GM12801 (cell line): ENCODE data around the gene CPT1A.

Experiments used
- TF ChIP-seq, protein P1 (sequence below): IDR thresholded peaks from one replicate; pipeline ENCODE4 v1.5.1; 2011; ENCODE audit warnings: control low read depth; ENCODE audit not compliant: insufficient read length; ENCODE audit errors: extremely low read depth

CPT1A gene

DNA sequence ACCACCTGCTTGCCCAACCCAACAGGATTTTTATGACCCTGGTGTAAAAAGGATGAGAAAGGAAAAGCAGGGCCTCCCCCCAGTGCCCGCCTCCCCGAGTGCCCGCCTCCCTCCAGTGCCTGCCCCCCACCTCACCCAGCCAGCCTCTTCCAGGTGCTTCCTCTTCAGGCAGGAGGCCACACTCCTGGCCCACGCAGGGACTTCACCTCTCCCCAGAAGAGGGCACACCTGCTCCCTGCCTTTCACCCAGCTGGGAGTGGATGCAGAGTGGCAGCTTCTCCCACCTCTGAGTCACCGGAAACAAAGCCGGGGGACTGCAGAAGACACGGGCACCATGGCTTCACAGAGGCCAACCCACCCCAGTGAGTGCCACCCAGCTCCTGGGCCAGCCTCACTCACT, 16.1 kb downstream of the CPT1A start:
- TF ChIP-seq, protein P1, sequence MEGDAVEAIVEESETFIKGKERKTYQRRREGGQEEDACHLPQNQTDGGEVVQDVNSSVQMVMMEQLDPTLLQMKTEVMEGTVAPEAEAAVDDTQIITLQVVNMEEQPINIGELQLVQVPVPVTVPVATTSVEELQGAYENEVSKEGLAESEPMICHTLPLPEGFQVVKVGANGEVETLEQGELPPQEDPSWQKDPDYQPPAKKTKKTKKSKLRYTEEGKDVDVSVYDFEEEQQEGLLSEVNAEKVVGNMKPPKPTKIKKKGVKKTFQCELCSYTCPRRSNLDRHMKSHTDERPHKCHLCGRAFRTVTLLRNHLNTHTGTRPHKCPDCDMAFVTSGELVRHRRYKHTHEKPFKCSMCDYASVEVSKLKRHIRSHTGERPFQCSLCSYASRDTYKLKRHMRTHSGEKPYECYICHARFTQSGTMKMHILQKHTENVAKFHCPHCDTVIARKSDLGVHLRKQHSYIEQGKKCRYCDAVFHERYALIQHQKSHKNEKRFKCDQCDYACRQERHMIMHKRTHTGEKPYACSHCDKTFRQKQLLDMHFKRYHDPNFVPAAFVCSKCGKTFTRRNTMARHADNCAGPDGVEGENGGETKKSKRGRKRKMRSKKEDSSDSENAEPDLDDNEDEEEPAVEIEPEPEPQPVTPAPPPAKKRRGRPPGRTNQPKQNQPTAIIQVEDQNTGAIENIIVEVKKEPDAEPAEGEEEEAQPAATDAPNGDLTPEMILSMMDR, result no peak

DNA sequence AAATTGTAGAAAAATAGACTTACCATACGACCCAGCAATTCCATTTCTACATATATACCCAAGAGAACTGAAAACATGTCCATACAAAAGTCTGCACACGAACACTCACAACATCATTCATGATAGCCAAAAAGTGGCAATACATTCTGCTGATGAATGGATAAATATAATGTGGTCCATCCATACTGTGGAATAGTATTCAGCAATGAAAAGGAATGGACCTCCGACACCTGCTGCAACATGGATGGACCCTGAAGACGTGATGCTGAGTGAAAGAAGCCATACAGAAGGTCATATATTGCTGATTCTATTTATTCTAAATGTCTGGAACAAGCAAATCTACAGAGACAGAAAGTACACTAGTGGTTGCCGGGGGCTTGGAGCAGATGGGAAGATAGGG, 19.2 kb downstream of the CPT1A start:
- TF ChIP-seq, protein P1, result no peak

DNA sequence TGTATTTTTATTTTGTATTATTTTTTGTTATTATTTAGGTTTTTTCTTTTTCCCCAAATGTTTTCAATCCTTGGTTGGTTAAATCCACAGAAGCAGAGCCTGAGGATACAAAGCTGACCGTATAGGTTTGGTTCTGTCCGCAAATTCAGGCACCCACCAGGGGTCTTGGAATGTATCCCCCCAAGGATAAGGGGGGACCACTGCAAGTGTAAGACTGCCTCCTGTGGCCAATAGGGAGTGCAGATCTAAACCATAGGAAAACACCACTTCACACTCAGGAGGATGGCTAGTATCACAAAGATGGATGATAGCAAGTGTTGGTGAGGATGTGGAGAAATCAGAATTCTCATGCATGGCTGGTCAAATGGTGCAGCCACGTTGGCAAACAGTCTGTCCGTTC, 20.0 kb downstream of the CPT1A start:
- TF ChIP-seq, protein P1, result no peak

DNA sequence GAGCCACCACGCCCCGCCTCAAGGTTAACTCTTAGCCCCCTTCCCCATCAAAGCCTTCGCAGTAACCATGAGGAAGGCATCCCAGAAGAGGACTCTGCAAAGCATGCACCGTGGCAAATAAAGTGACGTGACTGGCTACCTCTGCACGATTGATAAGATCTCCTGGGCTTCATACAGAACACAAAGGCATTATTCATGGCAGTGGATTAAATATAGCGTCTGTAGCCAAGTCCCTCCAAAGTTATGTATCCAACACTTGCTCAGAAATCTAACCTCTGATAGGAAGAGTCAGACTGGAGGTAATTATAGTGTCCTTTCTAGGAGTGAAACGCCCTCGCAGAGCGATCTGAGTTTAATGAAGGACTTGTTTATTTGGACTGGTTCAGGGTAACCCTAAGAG, 22.4 kb downstream of the CPT1A start:
- TF ChIP-seq, protein P1, result no peak

DNA sequence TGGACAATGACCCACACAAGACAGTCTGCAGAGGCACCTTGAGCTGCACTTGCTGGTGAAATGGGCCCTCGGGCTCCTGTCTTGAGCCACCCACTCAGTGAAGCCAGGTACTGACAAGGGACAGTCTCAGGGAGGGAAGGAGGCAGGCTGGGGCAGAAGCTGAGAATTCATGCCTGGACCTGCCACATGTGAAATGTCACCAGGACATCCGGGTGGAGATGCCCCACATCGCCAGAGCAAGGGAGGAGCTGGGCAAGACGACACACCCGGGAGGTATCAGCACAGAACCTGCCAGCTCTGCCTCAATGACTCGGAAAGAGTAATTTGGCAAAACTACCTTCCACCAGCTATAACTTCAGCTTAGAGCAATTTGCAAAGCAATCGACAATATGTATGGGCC, 23.5 kb downstream of the CPT1A start:
- TF ChIP-seq, protein P1, result no peak

DNA sequence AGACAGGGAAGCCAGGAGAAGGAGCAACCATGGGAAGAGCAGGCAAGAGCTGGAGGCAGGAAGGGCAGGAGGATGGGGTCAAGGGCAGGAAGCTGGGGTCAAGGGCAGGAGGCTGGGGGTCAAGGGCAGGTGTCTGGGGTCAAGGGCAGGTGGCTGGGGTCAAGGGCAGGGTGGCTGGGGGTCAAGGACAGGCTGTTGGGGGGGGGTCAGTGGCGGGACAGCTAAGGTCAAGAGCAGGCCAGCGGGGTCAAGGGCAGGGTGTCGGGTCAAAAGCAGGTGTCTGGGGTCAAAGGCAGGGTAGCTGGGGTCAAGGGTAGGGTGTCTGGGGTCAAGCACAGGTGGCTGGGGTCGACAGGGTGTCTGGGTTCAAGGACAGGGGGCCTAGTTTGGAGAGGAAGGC, 24.2 kb downstream of the CPT1A start:
- TF ChIP-seq, protein P1, result no peak

DNA sequence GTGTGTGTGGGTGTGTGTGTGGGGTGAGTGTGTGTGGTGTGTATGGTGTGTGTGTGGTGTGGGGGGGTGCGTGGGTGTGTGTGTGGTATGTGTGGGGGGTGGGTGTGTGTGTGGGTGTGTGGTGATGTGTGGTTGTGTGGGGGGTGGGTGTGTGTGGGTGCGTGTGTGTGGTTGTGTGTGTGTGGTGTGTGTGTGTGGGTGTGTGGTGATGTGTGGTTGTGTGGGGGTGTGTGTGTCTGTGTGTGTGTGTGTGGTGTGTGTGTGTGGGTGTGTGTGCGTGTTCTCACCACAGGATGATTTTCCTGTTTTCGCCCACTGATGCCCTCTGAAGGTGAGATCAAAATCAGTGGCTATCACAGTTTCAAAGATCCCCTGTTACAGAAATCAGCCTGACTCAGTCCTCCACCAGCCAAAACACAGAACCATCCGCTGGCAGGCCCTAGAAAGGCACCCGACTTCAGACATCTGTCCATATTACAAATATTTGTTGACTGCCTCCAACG, 24.7 kb downstream of the CPT1A start:
- TF ChIP-seq, protein P1, result no peak

DNA sequence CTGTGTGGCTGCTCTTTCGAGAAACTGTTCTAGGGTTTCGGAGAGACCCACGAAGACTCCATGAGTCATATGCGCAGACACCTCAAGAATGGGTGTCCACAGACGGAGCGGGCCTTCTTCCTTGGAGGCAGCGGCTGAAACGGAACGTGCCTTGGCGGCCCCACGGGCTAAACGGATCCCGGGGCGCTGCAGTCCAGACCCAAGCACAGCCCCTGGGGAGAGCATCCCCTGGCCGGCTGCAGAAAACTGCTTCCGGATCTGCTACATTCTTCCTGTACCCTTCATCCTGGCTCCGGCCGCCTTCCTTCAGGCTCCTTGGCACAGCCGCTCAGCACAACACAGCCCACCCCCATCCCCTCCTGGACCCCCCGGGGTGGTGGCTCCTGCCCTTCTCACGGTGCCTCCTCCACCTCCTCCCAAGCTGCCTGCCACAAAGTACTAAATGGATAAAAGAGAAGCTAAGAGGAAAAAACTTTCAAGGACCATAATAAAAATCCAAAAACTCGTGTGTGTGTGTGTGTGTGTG, 25.4 kb downstream of the CPT1A start:
- TF ChIP-seq, protein P1, result no peak
